Measurements from ENCODE around the gene SMIM5. TPM values are rescaled to one million over a fixed set of nuclear protein-coding genes. Genes with fewer than 3 reads are reported as not detected.

The SMIM5 gene
- total and polyA plus RNA-seq, 9 of the 15 experiments (the other 6 are each of a cell fraction or from before 2014, with no cell fraction given): 0.08 TPM; not detected in 8

GRCh38 chr17:75589012-75589918 lies 44.0 kb upstream of the SMIM5 start (continued):
- TF ChIP-seq ESRRA (IDR thresholded peaks at IDR 0.05; ENCODE audit: borderline replicate concordance, low read depth) (peak; percentile 26; the same call in 1 of the 2 replicates), MBD2 (IDR thresholded peaks at IDR 0.05; ENCODE audit: borderline replicate concordance, low read depth) (peak; percentile 37; the same call in 1 of the 2 replicates), GATAD2B (IDR thresholded peaks at IDR 0.05; ENCODE audit: borderline replicate concordance) (peak; percentile 81), STAG1 (CRISPR knock-in tag; IDR thresholded peaks at IDR 0.05; ENCODE audit: borderline replicate concordance) (0 out of 2 replicates have a peak, but pooled peaks have one; percentile 7), CREB3L1 (IDR thresholded peaks at IDR 0.05; ENCODE audit: borderline replicate concordance, low read depth) (0 out of 2 replicates have a peak, but pooled peaks have one; percentile 27), GTF2B (IDR thresholded peaks at IDR 0.05; ENCODE audit: extremely low read depth, insufficient read length) (no peak), NONO (IDR thresholded peaks at IDR 0.05; ENCODE audit: low read depth in 2 of 2, low read length in 1 of 2) (peak in 1 of 2 experiments; percentile 89; a peak in 3 of 4 replicates), ZBTB7A (IDR thresholded peaks at IDR 0.05; ENCODE audit: borderline replicate concordance, control insufficient read depth, low read depth, low read length) (peak; percentile 85), SP1 (CRISPR knock-in tag; IDR thresholded peaks at IDR 0.05) (peak; percentile 66), E2F4 (CRISPR knock-in tag; IDR thresholded peaks at IDR 0.05; ENCODE audit: low read depth) (0 out of 2 replicates have a peak, but pooled peaks have one; percentile 19), E2F6 (IDR thresholded peaks at IDR 0.05; ENCODE audit: borderline replicate concordance in 1 of 2, extremely low read depth in 1 of 2, insufficient read depth in 1 of 2, insufficient read length in 1 of 2, low read depth in 1 of 2, low read length in 1 of 2, poor library complexity in 1 of 2, severe bottlenecking in 1 of 2) (peak; percentile 3 to 90), VEZF1 (CRISPR knock-in tag; IDR thresholded peaks at IDR 0.05) (peak; percentile 91), RBM25 (IDR thresholded peaks at IDR 0.05; ENCODE audit: low read depth, low read length, severe bottlenecking) (peak; percentile 40), CSDE1 (IDR thresholded peaks at IDR 0.05) (no peak), ZBTB33 (CRISPR knock-in tag; IDR thresholded peaks at IDR 0.05) (peak; percentile 58), PHF20 (IDR thresholded peaks at IDR 0.05; ENCODE audit: partially characterized antibody) (no peak)
